ENCODE data around the gene BRICD5. TPM values are rescaled to one million over a fixed set of nuclear protein-coding genes. Genes with fewer than 3 reads are reported as not detected.

BRICD5 gene
- total and polyA plus RNA-seq, 12 donors = 0.36 to 57.4 (median 3.0) TPM

DNA sequence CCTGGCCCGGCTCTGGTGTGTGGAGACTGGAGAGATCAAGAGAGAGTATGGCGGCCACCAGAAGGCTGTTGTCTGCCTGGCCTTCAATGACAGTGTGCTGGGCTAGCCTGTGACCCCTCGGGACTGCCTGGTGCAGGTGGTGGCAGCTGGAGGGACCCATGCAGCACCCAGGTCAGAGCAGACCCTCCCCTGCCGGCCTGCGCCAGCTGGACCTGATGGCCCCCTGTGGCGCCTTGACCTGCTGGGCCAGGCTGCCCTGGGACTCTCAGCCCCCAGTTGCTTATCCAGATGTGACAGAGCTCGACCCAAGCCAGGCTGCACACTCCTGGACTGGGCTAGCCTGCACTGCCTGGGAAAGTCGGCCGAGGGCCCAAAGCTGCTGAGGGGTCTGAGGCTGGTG, 1.9 kb downstream of the BRICD5 start:
- H3K36me3 ChIP-seq (replicated peaks in 1 of 2) = peaks cover 0 to 35% of the 10 kb centered on the region in 2 donors
- TF ChIP-seq, protein P1, sequence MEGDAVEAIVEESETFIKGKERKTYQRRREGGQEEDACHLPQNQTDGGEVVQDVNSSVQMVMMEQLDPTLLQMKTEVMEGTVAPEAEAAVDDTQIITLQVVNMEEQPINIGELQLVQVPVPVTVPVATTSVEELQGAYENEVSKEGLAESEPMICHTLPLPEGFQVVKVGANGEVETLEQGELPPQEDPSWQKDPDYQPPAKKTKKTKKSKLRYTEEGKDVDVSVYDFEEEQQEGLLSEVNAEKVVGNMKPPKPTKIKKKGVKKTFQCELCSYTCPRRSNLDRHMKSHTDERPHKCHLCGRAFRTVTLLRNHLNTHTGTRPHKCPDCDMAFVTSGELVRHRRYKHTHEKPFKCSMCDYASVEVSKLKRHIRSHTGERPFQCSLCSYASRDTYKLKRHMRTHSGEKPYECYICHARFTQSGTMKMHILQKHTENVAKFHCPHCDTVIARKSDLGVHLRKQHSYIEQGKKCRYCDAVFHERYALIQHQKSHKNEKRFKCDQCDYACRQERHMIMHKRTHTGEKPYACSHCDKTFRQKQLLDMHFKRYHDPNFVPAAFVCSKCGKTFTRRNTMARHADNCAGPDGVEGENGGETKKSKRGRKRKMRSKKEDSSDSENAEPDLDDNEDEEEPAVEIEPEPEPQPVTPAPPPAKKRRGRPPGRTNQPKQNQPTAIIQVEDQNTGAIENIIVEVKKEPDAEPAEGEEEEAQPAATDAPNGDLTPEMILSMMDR (IDR thresholded peaks at IDR 0.05) = no peak
- TF ChIP-seq POLR2A (IDR thresholded peaks at IDR 0.05) = no peak
- H3K27me3 ChIP-seq = no peaks in the 10 kb centered on the region
- intact Hi-C loops (cut with DNase I) = no loop called here
- DNase-seq = no peak
- H3K4me1 ChIP-seq (replicated peaks in 1 of 2) = peaks cover 24 to 38% of the 10 kb centered on the region in 2 donors
- no peak overlapping the region for H3K27ac ChIP-seq
- no peaks in the 10 kb centered on the region for H3K9me3 ChIP-seq (replicated peaks in 1 of 3)
- H3K4me3 ChIP-seq = no peak overlapping the region
- WGBS, 4 donors = 86 to 92% (median 90%) methylated on average over 2 to 9 of the region's 9 CpGs

DNA sequence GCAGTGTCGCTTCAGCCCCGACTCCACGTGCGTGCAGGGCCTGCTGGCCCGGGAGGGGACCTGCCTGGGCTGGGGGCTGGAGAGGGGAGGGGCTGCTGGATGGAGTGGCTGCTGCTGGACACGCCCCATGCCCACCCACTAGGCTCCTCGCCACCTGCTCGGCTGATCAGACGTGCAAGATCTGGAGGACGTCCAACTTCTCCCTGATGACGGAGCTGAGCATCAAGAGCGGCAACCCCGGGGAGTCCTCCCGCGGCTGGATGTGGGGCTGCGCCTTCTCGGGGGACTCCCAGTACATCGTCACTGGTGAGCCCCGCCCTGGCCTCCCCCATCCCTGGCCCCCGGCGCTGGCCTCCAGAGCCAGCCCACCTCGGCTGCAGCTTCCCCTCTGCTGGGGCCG, 2.4 kb downstream of the BRICD5 start:
- H3K9me3 ChIP-seq (replicated peaks in 1 of 3) = no peaks in the 10 kb centered on the region
- no peak overlapping the region for H3K27ac ChIP-seq
- no peaks in the 10 kb centered on the region for H3K27me3 ChIP-seq
- 80 to 86% (median 84%) methylated on average over 7 to 23 of the region's 23 CpGs; no CpG with 5 or more reads in 1 of the 4 donors for WGBS, 4 donors
- DNase-seq = no peak
- H3K4me1 ChIP-seq (replicated peaks in 1 of 2) = peaks cover 19 to 33% of the 10 kb centered on the region in 2 donors
- H3K36me3 ChIP-seq (replicated peaks in 1 of 2) = peaks cover 0 to 35% of the 10 kb centered on the region in 2 donors
- H3K4me3 ChIP-seq = no peak overlapping the region
- intact Hi-C loops (cut with DNase I) = no loop called here
- no peak for TF ChIP-seq POLR2A (IDR thresholded peaks at IDR 0.05)
- TF ChIP-seq, protein P1 (IDR thresholded peaks at IDR 0.05) = no peak

DNA sequence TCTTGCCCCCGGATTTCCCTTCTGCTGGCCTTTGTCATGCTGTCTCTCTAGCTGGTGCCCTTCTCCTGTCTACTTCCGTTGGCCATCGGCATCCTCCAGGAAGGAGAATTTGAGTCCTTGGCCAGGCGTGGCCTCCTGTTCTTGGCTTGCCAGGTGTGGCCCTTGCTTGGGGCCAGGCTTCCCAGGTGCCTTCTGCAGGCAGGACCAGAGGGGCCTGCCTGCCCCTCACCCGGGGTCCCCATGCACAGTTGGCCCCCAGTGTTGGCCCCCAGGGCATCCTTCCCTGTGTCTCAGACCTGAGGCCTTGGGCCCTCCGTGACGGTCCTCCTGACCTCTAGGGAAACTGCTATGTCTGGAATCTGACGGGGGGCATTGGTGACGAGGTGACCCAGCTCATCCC, 2.8 kb downstream of the BRICD5 start:
- TF ChIP-seq, protein P1 (IDR thresholded peaks at IDR 0.05) = no peak
- TF ChIP-seq POLR2A (IDR thresholded peaks at IDR 0.05) = no peak
- peaks cover 0 to 35% of the 10 kb centered on the region in 2 donors for H3K36me3 ChIP-seq (replicated peaks in 1 of 2)
- no peak for DNase-seq
- intact Hi-C loops (cut with DNase I) = no loop called here
- H3K9me3 ChIP-seq (replicated peaks in 1 of 3) = no peaks in the 10 kb centered on the region
- no peak overlapping the region for H3K4me3 ChIP-seq
- H3K4me1 ChIP-seq (replicated peaks in 1 of 2) = peaks cover 15 to 29% of the 10 kb centered on the region in 2 donors
- 84 to 89% (median 87%) methylated on average over 5 to 9 of the region's 9 CpGs for WGBS, 4 donors
- no peaks in the 10 kb centered on the region for H3K27me3 ChIP-seq
- no peak overlapping the region for H3K27ac ChIP-seq

DNA sequence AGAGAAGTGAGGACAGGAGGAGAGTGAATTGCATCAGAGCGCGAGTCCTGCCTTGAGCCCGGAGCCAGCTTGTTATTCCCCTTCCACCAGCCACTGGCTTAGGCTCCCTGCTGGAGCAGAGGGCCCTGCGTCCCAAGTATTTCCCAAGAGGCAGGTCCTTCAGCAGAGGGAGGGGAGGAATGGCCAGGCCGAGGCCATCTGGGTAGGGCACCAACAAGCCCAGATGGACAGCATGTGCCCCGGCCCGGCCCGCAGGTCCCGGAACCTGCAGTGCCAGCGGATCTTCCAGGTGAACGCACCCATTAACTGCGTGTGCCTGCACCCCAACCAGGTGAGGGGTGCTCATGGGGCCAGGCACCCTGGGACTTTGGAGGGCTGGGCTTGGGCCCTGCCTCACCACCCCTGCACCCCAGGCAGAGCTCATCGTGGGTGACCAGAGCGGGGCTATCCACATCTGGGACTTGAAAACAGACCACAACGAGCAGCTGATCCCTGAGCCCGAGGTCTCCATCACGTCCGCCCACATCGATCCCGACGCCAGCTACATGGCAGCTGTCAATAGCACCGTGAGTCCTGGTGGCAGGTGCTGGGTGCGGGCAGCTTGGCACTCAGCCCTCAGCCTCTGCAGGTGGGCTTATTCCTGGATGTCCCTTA, 3.8 kb downstream of the BRICD5 start:
- no peak for TF ChIP-seq POLR2A (IDR thresholded peaks at IDR 0.05)
- TF ChIP-seq, protein P1 (IDR thresholded peaks at IDR 0.05) = no peak
- Histone ChIP-seq H3K4me3 (no peak overlapping the region), H3K27me3 (no peaks in the 10 kb centered on the region), H3K27ac (no peak overlapping the region), H3K9me3 (replicated peaks in 1 of 3) (no peaks in the 10 kb centered on the region), H3K36me3 (replicated peaks in 1 of 2) (peaks cover 0 to 35% of the 10 kb centered on the region in 2 donors), H3K4me1 (replicated peaks in 1 of 2) (peaks cover 6 to 19% of the 10 kb centered on the region in 2 donors)
- intact Hi-C loops (cut with DNase I) = no loop called here
- DNase-seq = no peak
- WGBS, 4 donors = 90 to 91% (median 91%) methylated on average over 11 to 23 of the region's 23 CpGs
